Uterus (tissue), 4 donors: ENCODE results near the gene FAR2. TPM values are rescaled to one million over a fixed set of nuclear protein-coding genes. Genes with fewer than 3 reads are reported as not detected.

Experiments
- DNase-seq, 2 donors: peaks; one replicate each; pipeline ENCODE4 v3.0.0-alpha.2; 2019 to 2020
- H3K27ac ChIP-seq, 2 donors: fragments of 200-600 bp; sonication (generic); 1 replicate in 1 of 2; 2 replicates in 1 of 2; pipeline ENCODE4 v1.5.1; 2016 to 2018
- H3K27me3 ChIP-seq, 2 donors: fragments of 200-600 bp; sonication (generic); one replicate each; pipeline ENCODE4 v1.5.1; 2018 to 2019; ENCODE audit warnings: control low read depth in 1 of 2
- H3K36me3 ChIP-seq, 2 donors: fragments of 200-600 bp; sonication (generic); one replicate each; pipeline ENCODE4 v1.5.1; 2019; ENCODE audit warnings: control low read depth in 1 of 2
- H3K4me1 ChIP-seq, 2 donors: fragments of 200-600 bp; sonication (generic); one replicate each; pipeline ENCODE4 v1.5.1; 2018 to 2019; ENCODE audit warnings: control low read depth in 1 of 2
- H3K4me3 ChIP-seq, 2 donors: fragments of 200-600 bp; sonication (generic); 1 replicate in 1 of 2; 2 replicates in 1 of 2; pipeline ENCODE4 v1.5.1; 2018 to 2019; ENCODE audit warnings: mild to moderate bottlenecking in 1 of 2
- H3K9me3 ChIP-seq, 2 donors: fragments of 200-600 bp; sonication (generic); one replicate each; pipeline ENCODE4 v1.5.1; 2019; ENCODE audit warnings: control low read depth in 1 of 2
- CTCF ChIP-seq, 4 experiments: fragments of 200-600 bp in 2 of 4; fragments of 450-650 bp in 2 of 4; sonication (generic) in 2 of 4; IDR thresholded peaks; one replicate each; pipeline ENCODE4 v1.5.1; 2016 to 2019; ENCODE audit warnings: antibody characterized with exemption in 4 of 4, mild to moderate bottlenecking in 2 of 4, moderate library complexity in 1 of 4
- POLR2A ChIP-seq, 2 donors: fragments of 450-650 bp; IDR thresholded peaks; one replicate each; pipeline ENCODE4 v1.6.1; 2016; ENCODE audit warnings: antibody characterized with exemption in 2 of 2, mild to moderate bottlenecking in 1 of 2, moderate library complexity in 1 of 2
- intact Hi-C: fragments of 100-400 bp; cut with DNase I; formaldehyde crosslinking; loops from one replicate; pipeline ENCODE4 v1.15.1; 2023; ENCODE audit warnings: low total_unique reads
- total RNA-seq, 4 donors: library from RNA; depleted of rRNA in 3 of 4; stranded (reverse); fragments of >200 nt in 3 of 4; gene quantifications; one replicate each; pipeline versions ENCODE4 v1.1.0 to v1.2.4, GENCODE V29; 2014 to 2023
- donor health status: DM: yes; HTN: yes; CAD: no.

The FAR2 gene
- total RNA-seq, 4 donors from 2014 or later, result 4.7 to 14.4 (median 9.5) TPM

- Histone ChIP-seq H3K27ac (no peak overlapping the region), H3K27me3 (no peaks in the 10 kb centered on the region), H3K36me3 (no peaks in the 10 kb centered on the region), H3K9me3 (no peaks in the 10 kb centered on the region), H3K4me3 (no peak overlapping the region), H3K4me1 (no peaks in the 10 kb centered on the region)
- intact Hi-C loops, result no loop called here
- TF ChIP-seq CTCF (IDR thresholded peaks at IDR 0.05), result no peak
- no peak for TF ChIP-seq POLR2A (IDR thresholded peaks at IDR 0.05)
- DNase-seq, result no peak
Observed at GRCh38 chr12:29216266-29216665, 67.2 kb downstream of the FAR2 start.

- no peaks in the 10 kb centered on the region for H3K36me3 ChIP-seq
- intact Hi-C loops, result no loop called here
- no peak overlapping the region for H3K4me3 ChIP-seq
- no peaks in the 10 kb centered on the region for H3K9me3 ChIP-seq
- H3K4me1 ChIP-seq, result no peaks in the 10 kb centered on the region
- H3K27ac ChIP-seq, result no peak overlapping the region
- DNase-seq, result no peak
- H3K27me3 ChIP-seq, result no peaks in the 10 kb centered on the region
- TF ChIP-seq POLR2A (IDR thresholded peaks at IDR 0.05) (no peak), CTCF (IDR thresholded peaks at IDR 0.05) (no peak)
Observed at GRCh38 chr12:29216797-29217575, 67.9 kb downstream of the FAR2 start.

- Histone ChIP-seq H3K4me1 (no peaks in the 10 kb centered on the region), H3K4me3 (no peak overlapping the region), H3K27me3 (no peaks in the 10 kb centered on the region), H3K36me3 (no peaks in the 10 kb centered on the region), H3K9me3 (no peaks in the 10 kb centered on the region), H3K27ac (no peak overlapping the region)
- intact Hi-C loops, result no loop called here
- TF ChIP-seq CTCF (IDR thresholded peaks at IDR 0.05), result no peak
- no peak for TF ChIP-seq POLR2A (IDR thresholded peaks at IDR 0.05)
- no peak for DNase-seq
Observed at GRCh38 chr12:29220632-29221336, 71.7 kb downstream of the FAR2 start.

GRCh38 chr12:29222200-29222599, 73.1 kb downstream of the FAR2 start:
- H3K9me3 ChIP-seq, result no peaks in the 10 kb centered on the region
- no peaks in the 10 kb centered on the region for H3K27me3 ChIP-seq
- no peaks in the 10 kb centered on the region for H3K4me1 ChIP-seq
- no peak overlapping the region for H3K27ac ChIP-seq
- no peaks in the 10 kb centered on the region for H3K36me3 ChIP-seq
- TF ChIP-seq POLR2A (IDR thresholded peaks at IDR 0.05), result no peak
- TF ChIP-seq CTCF (IDR thresholded peaks at IDR 0.05), result no peak
- intact Hi-C loops, result no loop called here
- no peak for DNase-seq
- H3K4me3 ChIP-seq, result no peak overlapping the region

- Histone ChIP-seq H3K27me3 (no peaks in the 10 kb centered on the region), H3K9me3 (no peaks in the 10 kb centered on the region), H3K36me3 (no peaks in the 10 kb centered on the region), H3K27ac (no peak overlapping the region), H3K4me3 (no peak overlapping the region), H3K4me1 (no peaks in the 10 kb centered on the region)
- no peak for DNase-seq
- intact Hi-C loops, result no loop called here
- TF ChIP-seq POLR2A (IDR thresholded peaks at IDR 0.05), result no peak
Observed at GRCh38 chr12:29223426-29223825, 74.3 kb downstream of the FAR2 start.
